Renal pelvis (tissue), 4 donors: ENCODE results near the gene SAMD4A. TPM values are rescaled to one million over a fixed set of nuclear protein-coding genes. Genes with fewer than 3 reads are reported as not detected.

Source experiments
- DNase-seq: peaks from one replicate; pipeline ENCODE4 v3.0.0-alpha.2; 2013
- polyA plus RNA-seq, 3 donors: library from polyadenylated mRNA; unstranded; fragments of 120-200 nt; gene quantifications; one replicate each; pipeline ENCODE4 v1.2.1, GENCODE V29; 2013; ENCODE audit not compliant: insufficient read length in 3 of 3

The SAMD4A gene
- polyA plus RNA-seq, 3 donors: 8.3 to 12.8 (median 11.9) TPM

- peak; percentile 48 for DNase-seq
Measured at GRCh38 chr14:54818201-54819133, 251.5 kb downstream of the SAMD4A start.

GRCh38 chr14:54822685-54823084 is 255.8 kb downstream of the SAMD4A start:
- no peak for DNase-seq

- no peak for DNase-seq
Measured at GRCh38 chr14:54823757-54824549, 257.0 kb downstream of the SAMD4A start.

GRCh38 chr14:54828037-54828436 is 261.1 kb downstream of the SAMD4A start:
- no peak for DNase-seq

GRCh38 chr14:54829486-54830224 is 262.7 kb downstream of the SAMD4A start:
- DNase-seq: no peak

- DNase-seq: no peak
Measured at GRCh38 chr14:54830650-54831049, 263.7 kb downstream of the SAMD4A start.

GRCh38 chr14:54834081-54834480 is 267.2 kb downstream of the SAMD4A start:
- DNase-seq: no peak

GRCh38 chr14:54834727-54835126 is 267.8 kb downstream of the SAMD4A start:
- no peak for DNase-seq

- DNase-seq: no peak
Measured at GRCh38 chr14:54836231-54836630, 269.3 kb downstream of the SAMD4A start.

GRCh38 chr14:54837508-54838149 is 270.7 kb downstream of the SAMD4A start:
- no peak for DNase-seq

GRCh38 chr14:54838931-54839512 is 272.1 kb downstream of the SAMD4A start:
- no peak for DNase-seq

- DNase-seq: no peak
Measured at GRCh38 chr14:54839701-54840119, 272.8 kb downstream of the SAMD4A start.

GRCh38 chr14:54840336-54840735 is 273.4 kb downstream of the SAMD4A start:
- DNase-seq: no peak

- no peak for DNase-seq
Measured at GRCh38 chr14:54840798-54841197, 273.9 kb downstream of the SAMD4A start.

Other genes with a start within 250 kb of the SAMD4A start
- 10 to 100 TPM; 20.3 to 25.6 (median 22.4) TPM for gene CDKN3, start 170.1 kb upstream of the SAMD4A start, polyA plus RNA-seq
- gene CNIH1, start 125.8 kb upstream of the SAMD4A start, polyA plus RNA-seq: 100 to 1,000 TPM; 114 to 128 (median 127) TPM
- gene GMFB, start 78.1 kb upstream of the SAMD4A start, polyA plus RNA-seq: 10 to 100 TPM; 79.2 to 88.7 (median 88.0) TPM
- 10 to 100 TPM; 24.9 to 30.0 (median 29.5) TPM for gene CGRRF1, start 57.2 kb upstream of the SAMD4A start, polyA plus RNA-seq